ENCODE measurements around the gene SFXN5.

The SFXN5 gene

GRCh38 chr2:72984172-72984671 lies 87.3 kb downstream of the SFXN5 start:
- no peak overlapping the region for H3K4me3 ChIP-seq (ENCODE audit: low read depth, low read length)
- ChIA-PET POLR2A (no interaction called here), CTCF (interaction anchor here (0.6 to 2.6 kb wide), 8 partner anchors 8 to 228 kb away, joined by 3 to 18 read pairs (median 3); no protein-coding TSS in a partner anchor)
- no peaks in the 10 kb centered on the region for H3K9me3 ChIP-seq (ENCODE audit: control insufficient read depth, insufficient read depth, low read depth, low read length)
- H3K27ac ChIP-seq (ENCODE audit: extremely low read depth, low read depth, low read length), result no peak overlapping the region
- H3K4me1 ChIP-seq (ENCODE audit: control insufficient read depth, insufficient read depth, low read length), result peaks cover 3% of the 10 kb centered on the region; the same call in 1 of the 2 replicates
- TF ChIP-seq ZNF664 (tag by site-specific recombination; IDR thresholded peaks at IDR 0.05), result no peak
- TF ChIP-seq OSR2 (tag by site-specific recombination; IDR thresholded peaks at IDR 0.05), result no peak
- TF ChIP-seq SCRT1 (tag by site-specific recombination; IDR thresholded peaks at IDR 0.05; ENCODE audit: borderline replicate concordance), result no peak
- no peak for TF ChIP-seq WT1 (tag by site-specific recombination; IDR thresholded peaks at IDR 0.05)
- no peak for TF ChIP-seq ZNF701 (tag by site-specific recombination; IDR thresholded peaks at IDR 0.05)
- no peak for TF ChIP-seq ZNF530 (tag by site-specific recombination; IDR thresholded peaks at IDR 0.05; ENCODE audit: low read depth)
- no peak for TF ChIP-seq ZBTB44 (tag by site-specific recombination; IDR thresholded peaks at IDR 0.05)
- no peak for TF ChIP-seq ZNF324 (tag by site-specific recombination; IDR thresholded peaks at IDR 0.05)
- TF ChIP-seq ZNF792 (tag by site-specific recombination; IDR thresholded peaks at IDR 0.05), result no peak
- TF ChIP-seq ZIC2 (tag by site-specific recombination; IDR thresholded peaks at IDR 0.05), result no peak
- H3K36me3 ChIP-seq (ENCODE audit: control insufficient read depth in 2 of 2, insufficient read depth in 1 of 2, low read length in 2 of 2), result peaks cover 0 to 3% of the 10 kb centered on the region in 2 experiments; a peak in 1 of 3 replicates

GRCh38 chr2:72983500-72984161 lies 87.9 kb downstream of the SFXN5 start:
- Histone ChIP-seq H3K9me3 (ENCODE audit: control insufficient read depth, insufficient read depth, low read depth, low read length) (no peaks in the 10 kb centered on the region), H3K4me1 (ENCODE audit: control insufficient read depth, insufficient read depth, low read length) (peaks cover 3% of the 10 kb centered on the region; the same call in 1 of the 2 replicates), H3K4me3 (ENCODE audit: low read depth, low read length) (no peak overlapping the region), H3K27ac (ENCODE audit: extremely low read depth, low read depth, low read length) (no peak overlapping the region), H3K36me3 (ENCODE audit: control insufficient read depth in 2 of 2, insufficient read depth in 1 of 2, low read length in 2 of 2) (peaks cover 0 to 3% of the 10 kb centered on the region in 2 experiments; a peak in 1 of 3 replicates)
- ChIA-PET POLR2A (no interaction called here), CTCF (interaction anchor here (1.2 to 2.6 kb wide), 2 partner anchors 9 to 92 kb away, joined by 4 to 18 read pairs; no protein-coding TSS in a partner anchor)
- no peak for TF ChIP-seq ZNF266 (tag by site-specific recombination; IDR thresholded peaks at IDR 0.05; ENCODE audit: low read depth)
- TF ChIP-seq SALL2 (tag by site-specific recombination; IDR thresholded peaks at IDR 0.05; ENCODE audit: borderline replicate concordance), result no peak
- TF ChIP-seq SP3 (tag by site-specific recombination; IDR thresholded peaks at IDR 0.05), result no peak

GRCh38 chr2:72982781-72983499 lies 88.6 kb downstream of the SFXN5 start:
- Histone ChIP-seq H3K36me3 (ENCODE audit: control insufficient read depth in 2 of 2, insufficient read depth in 1 of 2, low read length in 2 of 2) (peaks cover 0 to 3% of the 10 kb centered on the region in 2 experiments; a peak in 1 of 3 replicates), H3K9me3 (ENCODE audit: control insufficient read depth, insufficient read depth, low read depth, low read length) (no peaks in the 10 kb centered on the region), H3K4me1 (ENCODE audit: control insufficient read depth, insufficient read depth, low read length) (peaks cover 3% of the 10 kb centered on the region; the same call in 1 of the 2 replicates), H3K27ac (ENCODE audit: extremely low read depth, low read depth, low read length) (no peak overlapping the region), H3K4me3 (ENCODE audit: low read depth, low read length) (no peak overlapping the region)
- CTCF ChIA-PET, result interaction anchor here (2.6 kb wide), 1 partner anchor 8 kb away, joined by 18 read pairs; no protein-coding TSS in a partner anchor
- TF ChIP-seq ZNF791 (tag by site-specific recombination; IDR thresholded peaks at IDR 0.05), result no peak
- no peak for TF ChIP-seq ZNF202 (tag by site-specific recombination; IDR thresholded peaks at IDR 0.05; ENCODE audit: borderline replicate concordance)
- no peak for TF ChIP-seq SETDB1 (IDR thresholded peaks at IDR 0.05; ENCODE audit: insufficient read length, low read length)
- TF ChIP-seq ZNF133 (tag by site-specific recombination; IDR thresholded peaks at IDR 0.05), result no peak
- TF ChIP-seq ZFHX2 (tag by site-specific recombination; conservative IDR thresholded peaks at IDR 0.05), result no peak
- TF ChIP-seq ZNF510 (tag by site-specific recombination; IDR thresholded peaks at IDR 0.05; ENCODE audit: insufficient replicate concordance), result no peak
- no peak for TF ChIP-seq ZNF529 (tag by site-specific recombination; IDR thresholded peaks at IDR 0.05; ENCODE audit: insufficient replicate concordance)
- no peak for TF ChIP-seq GLI2 (tag by site-specific recombination; IDR thresholded peaks at IDR 0.05; ENCODE audit: borderline replicate concordance, low read depth)
- no peak for TF ChIP-seq ZNF571 (tag by site-specific recombination; IDR thresholded peaks at IDR 0.05)
- TF ChIP-seq ZNF266 (tag by site-specific recombination; IDR thresholded peaks at IDR 0.05; ENCODE audit: low read depth), result no peak
- TF ChIP-seq FEZF1 (tag by site-specific recombination; IDR thresholded peaks at IDR 0.05), result no peak
- TF ChIP-seq ZNF600 (tag by site-specific recombination; IDR thresholded peaks at IDR 0.05), result no peak
- no peak for TF ChIP-seq TCF7L2 (IDR thresholded peaks at IDR 0.05; ENCODE audit: borderline replicate concordance, low read depth, low read length)
- TF ChIP-seq ZNF473 (tag by site-specific recombination; IDR thresholded peaks at IDR 0.05), result no peak
- no peak for TF ChIP-seq ZNF184 (tag by site-specific recombination; IDR thresholded peaks at IDR 0.05)
- TF ChIP-seq ZNF174 (tag by site-specific recombination; IDR thresholded peaks at IDR 0.05), result no peak
- POLR2A ChIA-PET, result no interaction called here

Data from HEK293 (cell line).